ENCODE results near the gene MAGOH.

DNA sequence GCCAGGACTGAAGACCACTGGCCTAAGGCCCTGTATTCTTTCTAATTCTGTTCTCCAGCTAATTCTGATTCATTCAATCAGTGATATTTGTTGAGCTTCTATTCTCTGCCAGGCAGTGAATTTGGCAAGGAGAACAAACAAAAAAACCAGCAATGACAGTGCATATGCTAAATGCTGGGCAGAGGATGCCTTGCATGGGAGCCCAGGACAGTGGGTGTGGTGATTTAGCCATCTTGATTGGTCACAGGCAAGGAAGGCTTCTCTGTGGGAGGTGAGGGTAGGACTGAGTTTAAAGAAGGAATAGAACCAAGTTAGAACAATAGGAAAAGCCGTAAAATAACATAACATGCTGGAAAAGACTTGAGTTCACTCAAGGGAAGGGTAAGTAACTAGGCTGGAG lies 50.9 kb downstream of the MAGOH start:
- TF ChIP-seq EP300 (IDR thresholded peaks at IDR 0.05) (no peak), POLR2AphosphoS5 (IDR thresholded peaks at IDR 0.05) (no peak), CTCF (IDR thresholded peaks at IDR 0.05) (no peak), POLR2A (IDR thresholded peaks at IDR 0.05) (no peak)

All from stomach (tissue), 4 donors.